ENCODE measurements around the gene KRT17. TPM values are rescaled to one million over a fixed set of nuclear protein-coding genes. Genes with fewer than 3 reads are reported as not detected.
A peak's percentile ranks its signal among the peaks of the same experiment; 100 is the strongest.
"Not testable (repeated sequence)": the region's sequence is repeated elsewhere in the genome, so short reads cannot be mapped to it uniquely, and the experiment has no call there.

KRT17 gene
- total and polyA plus RNA-seq, 12 donors = 0.39 to 1.3 (median 0.55) TPM; not detected in 7

GRCh38 chr17:41614098-41614497 is 10.3 kb downstream of the KRT17 start:
- Histone ChIP-seq H3K27me3 (no peaks in the 10 kb centered on the region), H3K9me3 (replicated peaks in 1 of 3) (no peaks in the 10 kb centered on the region), H3K27ac (no peak overlapping the region), H3K36me3 (replicated peaks in 1 of 2) (no peaks in the 10 kb centered on the region), H3K4me1 (replicated peaks in 1 of 2) (no peaks in the 10 kb centered on the region), H3K4me3 (no peak overlapping the region)
- DNase-seq = no peak
- intact Hi-C loops (cut with DNase I) = no loop called here
- no peak for TF ChIP-seq CTCF (IDR thresholded peaks at IDR 0.05)
- TF ChIP-seq POLR2A (IDR thresholded peaks at IDR 0.05) = no peak
- WGBS, 4 donors = 90 to 100% (median 92%) methylated on average over 2 to 5 of the region's 5 CpGs; no CpG with 5 or more reads in 1 of the 4 donors

- H3K27me3 ChIP-seq = no peaks in the 10 kb centered on the region
- no peak for DNase-seq
Observed at GRCh38 chr17:41613277-41614082, 10.9 kb downstream of the KRT17 start.

GRCh38 chr17:41612376-41613160 is 11.8 kb downstream of the KRT17 start, which contains the start of gene KRT16:
TSS of gene KRT16 (minus strand) at chr17:41612767. CDS start at chr17:41612688, 79 bp downstream.
- H3K4me1 ChIP-seq (replicated peaks in 1 of 2); H3K36me3 ChIP-seq (replicated peaks in 1 of 2); intact Hi-C loops (cut with DNase I); H3K27me3 ChIP-seq; H3K9me3 ChIP-seq (replicated peaks in 1 of 3); H3K4me3 ChIP-seq; H3K27ac ChIP-seq: not testable (repeated sequence)
- peak in 5 of 7 donors; percentile 37 to 65 (median 53) for DNase-seq
- 45 to 73% (median 68%) methylated on average over 10 to 31 of the region's 31 CpGs for WGBS, 4 donors

More at GRCh38 chr17:41613277-41614082, 10.9 kb downstream of the KRT17 start:
- no peaks in the 10 kb centered on the region for H3K4me1 ChIP-seq (replicated peaks in 1 of 2)
- H3K9me3 ChIP-seq (replicated peaks in 1 of 3) = no peaks in the 10 kb centered on the region
- H3K4me3 ChIP-seq = no peak overlapping the region
- WGBS, 4 donors = 73 to 91% (median 78%) methylated on average over 9 to 11 of the region's 11 CpGs
- intact Hi-C loops (cut with DNase I) = no loop called here
- TF ChIP-seq CTCF (IDR thresholded peaks at IDR 0.05) (no peak), POLR2A (IDR thresholded peaks at IDR 0.05) (no peak)
- no peak overlapping the region for H3K27ac ChIP-seq
- H3K36me3 ChIP-seq (replicated peaks in 1 of 2) = no peaks in the 10 kb centered on the region

GRCh38 chr17:41610965-41611640 is 13.3 kb downstream of the KRT17 start:
- intact Hi-C loops (cut with DNase I) = no loop called here
- H3K4me1 ChIP-seq (replicated peaks in 1 of 2) = no peaks in the 10 kb centered on the region
- no peaks in the 10 kb centered on the region for H3K27me3 ChIP-seq
- H3K4me3 ChIP-seq = no peak overlapping the region
- 89 to 91% (median 90%) methylated on average over 13 to 25 of the region's 25 CpGs for WGBS, 4 donors
- H3K36me3 ChIP-seq (replicated peaks in 1 of 2) = no peaks in the 10 kb centered on the region
- TF ChIP-seq CTCF (IDR thresholded peaks at IDR 0.05) (no peak), POLR2A (IDR thresholded peaks at IDR 0.05) (no peak)
- H3K9me3 ChIP-seq (replicated peaks in 1 of 3) = peaks cover 0 to 9% (median 0%) of the 10 kb centered on the region in 3 donors
- no peak overlapping the region for H3K27ac ChIP-seq
- no peak for DNase-seq

Data from adrenal gland (tissue), 12 donors.